Activated CD8-positive, alpha-beta memory T cell treated with anti-CD3 and anti-CD28 coated beads, Interleukin-2, amount 50 U/mL, for 48 hours (primary cell): Measurements from ENCODE around the gene RPS6KA2.
"Not testable (repeated sequence)": the region's sequence is repeated elsewhere in the genome, so short reads cannot be mapped to it uniquely, and the experiment has no call there.

Experiments
- DNase-seq: peaks from one replicate; pipeline ENCODE4 v3.0.0-alpha.2; 2020

Gene RPS6KA2

DNA sequence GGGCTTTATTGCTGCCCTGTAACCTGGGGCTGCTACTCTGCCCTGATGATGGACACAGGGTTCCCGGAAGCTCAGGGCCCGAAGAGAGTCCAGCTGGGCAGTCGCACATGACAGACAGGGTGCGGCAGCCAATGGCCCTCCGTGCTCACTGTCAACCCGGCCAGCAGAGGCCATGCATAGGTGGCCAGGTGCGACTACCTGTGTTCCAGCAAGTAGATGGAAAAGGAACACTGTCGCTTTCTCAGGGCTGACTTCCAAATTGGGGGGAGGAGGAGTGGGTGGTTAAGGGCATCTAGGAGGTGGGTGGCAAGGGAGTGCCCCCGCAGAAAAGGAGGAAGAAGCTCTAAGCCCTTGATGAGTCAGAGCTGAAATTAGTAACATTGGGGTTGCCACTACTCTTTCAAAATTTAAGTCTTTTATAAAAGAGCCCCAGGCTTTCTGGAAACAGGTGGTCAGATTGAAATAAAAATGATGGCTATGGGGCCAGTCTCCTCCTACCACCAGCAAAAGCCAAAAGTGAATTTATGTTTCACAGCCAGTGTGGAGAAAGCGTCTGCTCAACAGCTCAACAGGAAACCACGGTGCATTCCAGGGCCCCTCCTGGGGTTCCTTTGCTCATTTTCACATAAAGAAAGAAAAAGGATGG is 38.2 kb downstream of the RPS6KA2 start:
- DNase-seq: no peak

DNA sequence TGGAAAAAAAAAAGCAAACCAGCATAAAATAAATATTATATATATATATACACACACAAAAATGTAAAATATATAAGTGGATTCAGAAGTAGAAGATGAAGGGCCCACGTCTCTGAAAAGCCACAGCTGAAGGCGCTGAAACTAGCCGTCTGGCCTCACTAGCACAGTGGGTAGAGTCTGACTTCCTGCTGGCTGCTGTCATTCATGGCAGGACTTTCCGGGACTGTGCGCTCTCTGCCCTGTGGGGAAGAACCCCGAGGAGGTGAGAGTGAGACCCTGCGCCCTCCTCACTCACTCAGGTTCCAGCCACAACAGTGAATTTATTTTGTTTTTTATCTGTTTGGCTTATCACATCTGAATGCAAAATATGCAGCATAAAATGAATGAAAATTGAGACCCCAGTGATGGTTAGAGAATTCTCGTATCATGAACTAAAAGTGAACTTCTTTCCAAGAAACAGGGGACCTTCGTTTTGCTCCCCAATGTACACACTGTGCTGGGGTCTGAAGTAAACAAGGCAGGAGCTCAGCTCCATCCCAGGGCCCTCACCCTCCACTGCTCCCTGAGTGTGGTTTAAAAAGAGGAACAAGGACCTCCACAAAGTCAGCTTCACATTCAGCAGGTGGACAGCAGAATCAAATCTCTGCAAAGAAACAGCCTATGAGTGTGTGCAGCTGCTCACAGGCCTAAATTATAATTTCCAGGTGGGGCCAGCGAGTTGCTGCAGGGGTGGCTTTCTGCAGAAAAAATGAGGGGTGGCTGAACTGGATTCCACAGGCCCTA is 39.2 kb downstream of the RPS6KA2 start:
- no peak for DNase-seq

DNA sequence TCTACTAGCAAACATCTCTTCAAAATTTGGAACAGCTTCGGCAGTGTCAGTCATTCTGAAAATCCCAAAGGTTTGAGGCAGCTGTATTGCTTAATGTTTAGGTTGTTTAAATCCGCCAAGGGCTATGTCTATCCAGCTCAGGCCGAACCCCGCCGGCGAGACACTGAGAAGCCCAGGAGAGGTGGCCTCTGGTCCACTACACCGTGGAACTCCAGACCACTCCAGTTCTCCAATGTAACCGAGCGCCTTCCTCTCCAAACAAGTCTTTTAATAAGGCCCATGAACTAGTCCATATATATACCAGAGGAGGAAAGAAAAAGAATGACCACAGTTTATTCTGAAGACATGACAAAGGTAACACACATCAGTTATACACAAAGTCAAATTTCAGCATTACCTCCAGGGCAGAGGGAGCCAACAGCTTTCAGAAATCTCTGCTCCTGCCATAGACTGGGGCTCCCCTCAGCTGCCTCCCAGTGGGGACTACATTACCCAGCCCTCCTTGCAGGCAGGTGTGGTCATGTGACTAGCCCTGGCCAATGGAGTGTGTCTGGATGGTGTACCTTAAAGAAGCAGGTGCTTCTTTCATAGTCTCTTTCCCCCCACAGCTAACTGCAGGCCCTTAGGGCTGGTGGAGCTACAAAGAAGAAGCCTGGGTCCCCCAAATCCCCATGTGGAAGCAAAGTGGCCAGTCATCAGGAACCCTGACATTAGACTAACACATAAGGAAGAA is 40.5 kb downstream of the RPS6KA2 start, which contains the start of gene RAMACL:
Gene RAMACL, minus strand, starts transcription at position 255 of the 733 bp plus-strand sequence. Its CDS starts 201 bp downstream, at position 54.
- peak; percentile 62 for DNase-seq

DNA sequence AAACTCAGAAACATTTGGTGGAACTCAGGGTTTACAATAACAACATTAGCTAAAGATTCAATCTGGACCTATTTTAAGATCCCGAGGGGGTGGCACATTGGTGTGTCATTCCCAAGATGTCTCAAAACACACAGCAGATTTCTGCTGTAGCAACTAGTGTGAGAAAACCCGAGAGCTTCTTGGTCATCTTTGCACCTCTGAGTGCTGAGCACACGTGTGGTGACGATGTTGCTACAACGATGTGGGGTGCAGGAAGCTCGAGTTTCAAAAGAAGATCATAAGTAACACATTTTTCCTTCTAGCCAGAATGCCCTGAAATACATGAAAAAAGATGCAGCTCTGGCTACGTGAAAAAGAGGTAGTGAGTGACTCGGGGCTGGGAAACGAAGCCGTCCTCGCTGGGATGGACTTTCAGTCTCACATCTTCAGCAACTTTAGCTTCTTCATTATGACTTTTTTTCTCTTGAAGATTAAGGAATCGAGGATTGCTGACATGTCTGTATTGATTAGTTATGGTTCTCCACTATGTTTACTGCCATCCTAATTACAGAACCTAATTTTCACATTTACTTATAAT is 42.1 kb downstream of the RPS6KA2 start:
- DNase-seq: no peak

DNA sequence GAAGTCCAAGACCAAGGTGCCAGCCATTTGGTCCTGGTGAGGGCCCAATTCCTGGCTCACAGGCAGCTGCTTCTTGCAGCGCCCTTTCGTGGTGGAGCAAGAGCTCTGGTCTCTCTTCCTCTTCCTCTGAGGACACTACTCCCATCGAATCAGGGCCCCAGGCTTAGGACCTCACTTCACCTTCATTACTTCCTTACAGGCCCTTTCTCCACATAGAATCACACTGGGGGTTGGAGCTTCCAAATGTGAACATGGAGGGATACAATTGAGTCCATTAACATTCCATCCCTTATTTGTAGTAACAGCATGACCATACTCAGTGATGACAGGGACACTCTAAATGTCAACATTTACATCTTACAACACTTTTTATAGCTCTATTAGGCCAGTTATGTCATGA is 42.9 kb downstream of the RPS6KA2 start:
- no peak for DNase-seq

DNA sequence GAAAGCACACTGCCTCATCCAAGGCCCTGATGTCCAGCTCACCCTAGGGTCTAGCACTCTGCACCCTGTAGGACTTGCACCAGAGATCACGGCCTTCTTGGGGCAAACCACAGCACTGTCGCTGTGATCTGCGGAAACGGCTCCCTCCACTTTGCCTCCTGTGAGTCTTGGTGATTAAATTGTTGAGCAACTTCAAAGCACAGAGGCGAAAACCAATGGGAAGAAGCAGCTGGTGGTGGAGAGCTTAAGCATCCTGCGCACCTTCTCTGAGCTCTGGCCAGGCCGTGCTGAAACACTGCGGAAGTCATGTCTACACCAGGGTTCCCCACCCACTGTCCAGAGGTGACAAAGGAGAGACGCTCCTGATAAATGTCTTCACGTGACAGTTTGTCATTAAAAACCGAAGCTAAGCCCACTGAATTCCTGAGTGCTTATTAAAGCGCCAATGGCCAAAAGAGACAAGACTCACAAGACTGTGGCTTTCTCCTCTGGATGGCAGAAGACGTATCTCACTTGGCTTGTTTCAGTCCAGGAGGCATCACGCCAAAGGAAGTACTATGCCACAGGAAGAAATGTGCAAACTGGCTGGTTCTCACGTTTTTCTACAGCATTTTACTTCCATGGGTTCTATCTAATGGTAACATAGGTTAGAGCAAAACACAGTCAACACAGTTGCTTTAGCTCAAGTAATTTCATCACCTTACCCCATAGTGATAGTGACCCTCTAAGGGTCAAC is 43.7 kb downstream of the RPS6KA2 start:
- no peak for DNase-seq

DNA sequence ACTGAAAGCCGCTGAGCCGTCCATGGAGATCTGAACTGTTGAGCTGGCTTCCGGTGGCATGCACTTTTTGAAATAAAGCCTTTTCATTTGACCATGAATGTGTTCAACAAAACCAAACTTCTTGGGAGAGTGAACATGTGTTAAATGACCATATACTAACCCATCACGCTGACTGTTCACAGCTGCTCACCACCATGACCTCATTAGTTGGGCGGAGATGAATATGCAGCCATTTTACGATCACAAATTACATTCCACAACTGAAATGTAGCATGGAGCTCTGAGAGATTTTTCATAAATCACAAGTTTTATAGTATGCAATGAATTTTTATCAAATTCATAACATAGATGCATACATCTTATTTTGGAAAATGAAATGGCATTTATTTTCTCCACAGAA is 44.8 kb downstream of the RPS6KA2 start:
- no peak for DNase-seq

DNA sequence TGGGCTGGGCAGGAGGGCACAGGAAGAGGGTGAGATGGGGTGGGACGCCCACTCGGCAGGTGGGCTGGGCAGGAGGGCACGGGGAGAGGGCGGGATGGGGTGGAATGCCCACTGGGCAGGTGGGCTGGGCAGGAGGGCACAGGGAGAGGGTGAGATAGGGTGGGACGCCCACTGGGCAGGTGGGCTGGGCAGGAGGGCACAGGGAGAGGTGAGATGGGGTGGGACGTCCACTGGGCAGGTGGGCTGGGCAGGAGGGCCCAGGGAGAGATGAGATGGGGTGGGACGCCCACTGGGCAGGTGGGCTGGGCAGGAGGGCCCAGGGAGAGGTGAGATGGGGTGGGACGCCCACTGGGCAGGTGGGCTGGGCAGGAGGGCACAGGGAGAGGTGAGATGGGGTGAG is 45.2 kb downstream of the RPS6KA2 start:
- DNase-seq: not testable (repeated sequence)

DNA sequence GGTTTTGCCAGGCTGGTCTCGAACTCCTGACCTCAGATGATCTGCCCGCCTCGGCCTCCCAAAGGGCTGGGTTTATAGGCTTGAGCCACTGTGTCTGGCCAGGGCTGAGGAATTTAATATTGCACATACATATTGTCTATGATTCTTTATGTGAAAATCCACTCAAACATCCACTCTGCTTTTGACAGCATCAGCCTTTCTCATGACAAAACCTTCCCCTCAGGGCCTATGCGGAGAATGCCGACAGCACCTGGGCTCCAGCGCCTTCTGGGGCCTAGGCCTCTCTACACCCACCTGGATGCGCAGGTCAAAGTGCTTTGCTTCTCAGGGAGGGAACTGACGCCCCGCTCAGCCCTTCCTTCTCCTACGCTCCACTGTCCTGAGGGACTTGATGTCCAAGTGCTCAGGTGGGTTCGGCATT is 46.0 kb downstream of the RPS6KA2 start:
- DNase-seq: no peak

DNA sequence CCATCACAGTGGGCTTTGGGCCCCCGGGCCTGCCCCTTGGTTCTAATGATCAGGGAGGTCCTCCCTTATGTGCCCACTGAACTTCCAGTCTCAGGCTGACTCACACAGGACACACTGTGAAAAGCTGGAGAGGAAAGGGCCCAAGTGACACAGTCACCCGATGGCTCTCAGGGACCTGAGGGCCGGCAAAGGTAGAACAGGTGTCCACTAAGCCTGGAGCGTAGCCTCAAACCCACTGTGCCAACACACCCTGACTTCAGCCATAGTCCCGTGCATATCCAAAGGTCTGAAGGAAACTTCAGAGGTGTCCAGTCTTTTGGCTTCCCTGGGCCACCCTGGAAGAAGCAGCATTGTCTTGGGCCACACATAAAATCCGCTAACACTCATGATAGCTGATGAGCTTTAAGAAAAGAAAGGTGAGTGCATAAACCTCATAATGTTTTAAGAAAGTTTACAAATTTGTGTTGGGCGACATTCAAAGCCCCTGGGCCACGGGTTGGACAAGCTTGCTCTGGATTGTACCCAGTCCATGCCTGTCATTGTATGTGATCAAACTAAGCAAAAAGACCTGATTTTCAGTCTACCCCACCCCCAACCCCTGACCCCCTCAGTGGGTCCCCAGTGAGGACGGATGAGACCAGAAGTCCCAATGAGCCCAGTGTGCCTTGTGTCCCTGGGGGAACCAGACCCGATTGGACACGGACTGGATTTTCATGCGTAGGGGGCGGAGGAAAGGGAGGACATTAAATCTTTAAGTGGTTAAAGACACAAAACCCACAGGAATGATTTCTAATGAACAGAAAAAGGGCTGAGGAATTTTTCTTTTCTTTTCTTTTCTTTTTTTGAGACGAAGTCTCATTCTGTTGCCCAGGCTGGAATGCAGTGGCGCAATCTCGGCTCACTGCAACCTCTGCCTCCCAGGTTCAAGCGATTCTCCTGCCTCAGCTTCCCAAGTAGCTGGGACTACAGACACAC is 46.7 kb downstream of the RPS6KA2 start:
- DNase-seq: no peak

DNA sequence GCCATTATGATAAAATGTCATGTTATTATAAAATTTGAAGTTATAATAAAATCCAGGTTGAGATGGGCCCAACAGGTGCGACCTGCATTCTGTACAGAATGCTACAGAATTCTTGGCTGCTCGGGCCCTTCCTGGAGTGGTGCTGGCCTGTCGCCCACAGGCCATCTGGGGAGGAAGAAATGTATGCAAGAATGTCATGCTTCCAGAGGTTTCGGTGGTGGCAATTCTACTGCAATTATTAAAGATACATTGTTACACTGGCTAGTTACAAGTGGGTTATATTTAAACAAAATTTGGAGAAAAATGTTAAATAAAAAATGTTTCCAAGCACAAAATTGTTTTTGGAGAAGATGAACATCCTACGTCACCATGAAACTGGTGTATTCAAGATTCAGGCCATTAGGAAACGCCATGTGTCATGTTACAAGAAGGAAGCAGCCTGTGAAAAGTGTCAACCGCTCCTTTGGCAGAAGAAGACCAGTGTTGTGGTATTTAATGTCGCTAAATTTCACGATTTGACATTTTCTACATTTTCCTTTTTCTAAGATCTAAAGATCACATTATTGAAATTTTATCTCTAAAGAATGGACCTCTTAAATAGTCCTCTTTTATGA is 47.7 kb downstream of the RPS6KA2 start:
- no peak for DNase-seq

DNA sequence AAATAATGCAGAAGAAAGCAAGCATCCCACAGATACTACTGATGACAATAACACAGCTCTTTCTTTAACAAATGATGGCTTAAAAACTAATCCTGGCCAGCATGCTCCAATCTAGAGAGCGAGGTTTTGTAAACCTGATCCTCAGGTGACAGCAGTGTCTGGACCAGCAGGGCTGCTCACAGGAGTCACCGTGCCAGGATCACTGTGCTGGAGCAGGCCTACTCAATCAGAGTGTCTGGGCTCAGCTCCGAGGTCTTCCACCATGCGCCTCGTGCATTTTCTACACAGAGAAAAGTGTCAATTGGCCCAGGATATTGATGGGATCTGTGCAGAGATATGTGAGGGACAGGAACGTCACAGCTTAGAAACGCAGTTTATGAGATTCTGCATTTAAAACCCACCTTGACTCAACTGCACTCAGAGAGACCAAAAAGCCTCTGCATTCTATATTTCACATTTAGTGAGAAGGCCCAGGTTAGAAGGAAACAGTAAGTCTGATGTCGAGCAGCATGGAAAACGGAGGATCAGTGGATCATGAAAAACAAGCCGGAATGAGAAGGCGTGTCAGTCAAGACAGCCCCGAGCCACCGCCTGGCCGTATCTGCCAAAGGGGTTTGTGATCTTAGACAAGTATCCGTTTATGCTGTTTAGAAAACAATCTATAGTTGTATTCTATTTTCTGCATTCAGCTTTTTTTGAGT is 48.4 kb downstream of the RPS6KA2 start:
- DNase-seq: no peak

DNA sequence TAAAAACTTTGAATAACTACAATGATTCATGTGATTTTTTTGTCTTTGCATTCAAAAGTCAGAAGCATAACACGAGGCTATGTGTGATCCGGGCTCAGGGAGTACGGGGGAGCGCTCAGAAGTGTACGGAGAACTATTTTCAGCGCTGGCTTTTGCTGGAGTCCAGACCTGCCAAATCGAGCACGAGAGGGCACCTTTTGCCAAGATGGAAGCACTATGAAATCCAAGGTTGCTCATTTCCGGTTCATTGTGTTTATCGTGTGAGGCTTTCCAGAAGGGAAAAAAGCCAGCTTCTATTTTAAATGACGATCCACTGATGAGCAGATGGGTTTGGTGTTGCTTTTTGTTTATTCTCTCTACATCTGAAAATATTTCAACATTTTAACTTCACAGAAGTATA is 51.8 kb downstream of the RPS6KA2 start:
- DNase-seq: no peak

DNA sequence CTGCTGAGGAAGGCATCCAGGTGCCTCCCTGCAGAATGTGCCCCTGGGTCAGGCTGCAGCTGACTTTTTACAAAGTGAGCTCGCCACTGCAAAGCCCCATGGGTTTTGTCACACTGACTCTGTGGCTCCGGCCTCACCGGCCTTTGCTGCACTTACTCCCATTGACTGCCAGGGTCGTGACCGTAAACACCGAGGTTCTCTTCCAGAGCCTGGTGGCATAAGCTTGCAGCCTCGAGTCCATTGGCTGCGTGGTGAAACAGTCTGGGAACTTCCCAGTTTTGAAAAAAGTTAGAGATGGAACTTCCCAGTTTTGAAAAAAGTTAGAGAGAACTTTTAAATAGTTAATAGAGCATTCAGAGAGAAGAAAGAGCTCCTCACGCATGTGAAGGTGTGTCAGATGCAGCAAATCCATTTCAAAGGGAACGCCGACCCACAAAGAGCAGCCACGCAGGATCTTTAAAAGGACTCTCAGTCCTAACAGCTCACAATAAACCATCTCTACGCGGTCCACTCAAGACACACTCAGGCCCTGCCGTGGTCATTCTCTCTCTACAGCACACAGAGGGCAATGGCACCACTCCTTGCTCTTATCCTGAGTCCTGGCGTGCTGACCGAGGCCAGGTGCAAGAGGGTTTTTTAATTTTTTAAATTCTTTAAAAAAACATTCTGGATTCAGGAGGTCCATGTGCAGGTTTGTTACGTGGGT is 53.4 kb downstream of the RPS6KA2 start:
- DNase-seq: no peak

DNA sequence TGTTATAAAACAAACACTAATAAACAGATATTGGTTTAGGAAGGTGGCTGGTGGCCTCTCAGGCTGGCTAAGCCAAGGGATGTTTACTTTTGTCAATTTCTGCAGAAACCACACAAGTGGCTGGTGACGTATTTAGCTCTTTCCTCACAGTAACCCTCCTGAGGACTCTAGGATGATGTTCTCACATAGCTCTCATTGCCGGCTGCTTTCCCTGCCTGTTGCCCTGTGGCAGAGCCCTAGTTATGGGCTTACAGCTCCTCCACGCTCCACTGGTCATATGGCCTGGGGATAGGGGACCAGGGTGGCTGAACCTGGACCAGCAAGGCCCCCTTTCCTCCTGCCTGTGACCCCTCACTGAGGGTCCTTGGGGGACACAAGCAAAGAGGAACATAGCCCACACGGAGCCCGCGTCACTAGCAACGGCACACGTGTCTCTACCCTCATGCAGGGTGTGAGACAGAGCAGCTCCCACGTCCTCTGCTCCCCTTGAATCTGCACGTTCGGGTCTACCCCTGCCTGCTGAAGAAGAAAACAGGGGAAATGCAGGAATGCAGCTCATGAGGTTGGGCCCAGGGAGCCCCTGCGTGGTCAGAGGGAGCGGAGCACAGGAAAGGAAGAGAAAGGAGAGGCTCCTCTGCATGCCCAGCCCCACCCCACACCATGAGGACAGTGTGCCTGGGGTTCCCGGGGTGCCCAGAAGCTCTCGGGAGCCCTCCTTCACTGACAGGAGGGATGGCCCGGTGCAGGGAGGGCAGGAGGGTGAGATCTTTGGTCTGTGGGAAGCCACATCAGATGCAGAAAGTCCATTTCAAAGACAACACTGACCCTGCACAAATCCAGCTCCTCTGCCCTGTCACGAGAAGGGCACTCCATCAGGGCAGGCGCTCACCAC is 54.4 kb downstream of the RPS6KA2 start:
- no peak for DNase-seq

DNA sequence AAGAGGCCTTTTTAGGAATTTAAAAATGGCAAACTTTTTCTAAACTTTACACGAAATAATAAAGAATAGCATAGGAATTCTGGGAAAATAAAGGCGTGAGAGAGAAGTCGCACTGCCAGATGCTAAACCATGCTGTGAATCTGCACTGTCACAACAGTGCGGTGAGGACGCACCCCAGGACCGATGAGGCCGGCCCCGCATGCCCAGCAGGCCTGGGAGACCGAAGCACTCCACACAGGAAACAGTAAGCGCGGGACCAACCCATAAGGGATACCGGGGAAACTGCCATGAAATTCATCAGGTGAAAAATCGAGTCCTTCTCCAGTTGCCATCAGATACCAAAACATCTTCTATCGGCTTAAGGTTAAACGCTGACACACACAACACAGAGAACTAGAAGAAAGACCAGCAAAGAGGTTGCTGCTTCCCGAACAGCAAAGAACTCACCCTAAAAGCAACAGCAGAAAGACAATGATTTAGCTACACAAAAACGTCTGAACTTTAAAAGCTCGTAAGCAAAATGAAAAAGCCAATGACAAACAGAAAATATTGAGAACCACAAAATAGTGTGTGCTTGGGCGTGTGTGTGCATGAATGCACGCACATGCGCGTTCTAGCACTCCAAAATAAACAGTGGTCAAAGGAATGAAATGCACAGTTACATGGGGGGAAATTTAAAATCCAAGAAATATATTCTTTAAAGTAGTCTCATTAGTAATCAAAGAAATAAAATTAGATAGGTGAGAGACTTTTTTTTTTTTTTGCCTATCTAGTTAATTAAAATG is 55.9 kb downstream of the RPS6KA2 start:
- no peak for DNase-seq

DNA sequence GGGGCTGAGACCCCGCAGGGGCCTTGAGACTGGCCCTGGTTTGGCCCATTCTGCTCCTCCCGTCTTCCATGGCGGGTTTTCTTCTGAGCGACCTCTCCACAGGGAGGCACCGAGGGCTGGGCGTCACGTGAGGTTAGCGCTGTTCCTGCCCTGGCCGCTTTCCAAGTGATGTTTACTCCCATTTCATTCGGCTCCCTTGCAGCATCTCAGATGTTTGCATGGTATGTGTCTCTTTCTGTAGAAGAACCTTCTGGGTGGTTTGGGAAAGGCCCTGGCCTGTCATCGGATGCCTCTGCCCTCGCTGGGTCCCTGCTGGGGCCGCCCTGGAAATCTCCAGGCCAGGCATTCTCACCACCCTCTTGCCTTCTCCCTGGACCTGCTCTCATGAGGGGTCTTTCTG is 57.8 kb downstream of the RPS6KA2 start:
- no peak for DNase-seq

DNA sequence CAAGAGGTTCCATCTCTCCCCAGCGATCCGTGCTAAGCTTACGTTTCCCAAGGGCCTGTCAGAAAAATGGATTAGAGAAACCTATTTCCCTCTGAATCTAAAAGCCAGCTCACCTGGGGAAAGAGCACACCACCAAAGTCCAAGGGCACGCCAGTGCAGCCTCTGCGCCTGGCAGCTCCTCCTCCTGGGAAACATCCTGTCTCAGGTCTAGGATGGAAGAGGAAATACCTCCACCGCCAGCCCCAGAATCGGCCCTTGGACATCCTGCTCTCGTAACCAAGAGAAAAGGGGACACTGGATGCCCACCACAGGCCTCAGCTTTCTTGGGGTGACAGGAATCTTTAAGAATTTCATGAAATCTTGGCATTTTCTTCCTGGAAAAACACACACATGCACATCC is 59.2 kb downstream of the RPS6KA2 start:
- DNase-seq: no peak
